CD4-positive, alpha-beta T cell treated with Interleukin-12 subunit alpha and Interleukin-12 subunit beta, for 1 hour (primary cell): ENCODE results near the gene DOC2B.
"Not testable (repeated sequence)": the region's sequence is repeated elsewhere in the genome, so short reads cannot be mapped to it uniquely, and the experiment has no call there.

ENCODE experiments used
- DNase-seq: peaks from one replicate; pipeline ENCODE4 v3.0.0-alpha.2; 2020

DOC2B gene

GRCh38 chr17:187130-187529 is 5.7 kb upstream of the DOC2B start:
- no peak for DNase-seq

GRCh38 chr17:185445-186138 is 4.1 kb upstream of the DOC2B start:
- peak; percentile 13 for DNase-seq

GRCh38 chr17:183021-183420 is 1.6 kb upstream of the DOC2B start:
- no peak for DNase-seq

- no peak for DNase-seq
These were observed 751 bp upstream of the DOC2B start for GRCh38 chr17:182050-182751.

GRCh38 chr17:180381-181244 is 837 bp downstream of the DOC2B start:
- DNase-seq, result no peak

GRCh38 chr17:179781-180380 is 1.6 kb downstream of the DOC2B start:
- DNase-seq, result no peak

- no peak for DNase-seq
These were observed 2.4 kb downstream of the DOC2B start for GRCh38 chr17:179066-179432.

GRCh38 chr17:178292-179065 is 3.0 kb downstream of the DOC2B start:
- DNase-seq, result no peak

GRCh38 chr17:177762-178161 is 3.7 kb downstream of the DOC2B start:
- DNase-seq, result no peak

GRCh38 chr17:177155-177554 is 4.3 kb downstream of the DOC2B start:
- DNase-seq, result no peak

GRCh38 chr17:173166-173911 is 8.1 kb downstream of the DOC2B start:
- no peak for DNase-seq

- DNase-seq, result no peak
These were observed 9.0 kb downstream of the DOC2B start for GRCh38 chr17:172401-172800.

- no peak for DNase-seq
These were observed 9.6 kb downstream of the DOC2B start for GRCh38 chr17:171871-172270.

GRCh38 chr17:170130-170670 is 11.2 kb downstream of the DOC2B start:
- DNase-seq, result no peak

GRCh38 chr17:168614-169013 is 12.8 kb downstream of the DOC2B start:
- DNase-seq, result not testable (repeated sequence)

GRCh38 chr17:165939-166338 is 15.5 kb downstream of the DOC2B start:
- no peak for DNase-seq

- DNase-seq, result peak; percentile 40
These were observed 16.9 kb downstream of the DOC2B start for GRCh38 chr17:164303-165235.

GRCh38 chr17:163514-164098 is 17.8 kb downstream of the DOC2B start:
- DNase-seq, result no peak

GRCh38 chr17:162689-163088 is 18.8 kb downstream of the DOC2B start:
- no peak for DNase-seq

GRCh38 chr17:161481-161880 is 20.0 kb downstream of the DOC2B start:
- DNase-seq, result no peak
